Stromal cell of bone marrow (primary cell): ENCODE measurements around the gene PPM1E.
A peak's percentile ranks its signal among the peaks of the same experiment; 100 is the strongest.
"Not testable (repeated sequence)": the region's sequence is repeated elsewhere in the genome, so short reads cannot be mapped to it uniquely, and the experiment has no call there.

Experiments
- DNase-seq: peaks from one replicate; pipeline ENCODE4 v3.0.0-alpha.2; 2012; ENCODE audit warnings: low read depth

PPM1E gene

GRCh38 chr17:58840820-58841612 lies 85.4 kb downstream of the PPM1E start:
- no peak for DNase-seq

GRCh38 chr17:58846413-58846812 lies 90.8 kb downstream of the PPM1E start:
- DNase-seq = not testable (repeated sequence)

- not testable (repeated sequence) for DNase-seq
Observed at GRCh38 chr17:58850106-58850505, 94.5 kb downstream of the PPM1E start.

GRCh38 chr17:58865301-58865700 lies 109.6 kb downstream of the PPM1E start:
- DNase-seq = no peak

GRCh38 chr17:58870747-58871146 lies 115.1 kb downstream of the PPM1E start:
- no peak for DNase-seq

DNA sequence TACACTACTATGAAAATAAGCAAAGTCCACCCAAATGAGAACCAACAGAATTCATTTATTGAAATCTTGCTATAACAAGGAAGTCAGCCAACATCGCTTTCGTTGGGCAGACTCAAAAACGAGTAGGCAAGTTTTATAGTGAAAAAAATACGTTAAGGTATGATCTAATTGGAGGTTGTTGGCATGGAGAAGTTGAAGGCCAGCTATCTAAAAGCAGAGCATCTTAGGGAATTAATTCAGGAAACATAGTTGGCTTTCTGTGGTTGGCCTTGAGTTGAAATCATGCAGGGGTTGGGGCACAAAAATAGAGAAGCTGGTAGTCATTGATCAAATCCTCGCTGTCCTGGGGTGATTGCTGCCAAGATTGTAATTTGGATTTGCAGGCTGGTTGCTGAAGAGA lies 118.3 kb downstream of the PPM1E start:
- DNase-seq = no peak

GRCh38 chr17:58875261-58875660 lies 119.6 kb downstream of the PPM1E start:
- no peak for DNase-seq

DNA sequence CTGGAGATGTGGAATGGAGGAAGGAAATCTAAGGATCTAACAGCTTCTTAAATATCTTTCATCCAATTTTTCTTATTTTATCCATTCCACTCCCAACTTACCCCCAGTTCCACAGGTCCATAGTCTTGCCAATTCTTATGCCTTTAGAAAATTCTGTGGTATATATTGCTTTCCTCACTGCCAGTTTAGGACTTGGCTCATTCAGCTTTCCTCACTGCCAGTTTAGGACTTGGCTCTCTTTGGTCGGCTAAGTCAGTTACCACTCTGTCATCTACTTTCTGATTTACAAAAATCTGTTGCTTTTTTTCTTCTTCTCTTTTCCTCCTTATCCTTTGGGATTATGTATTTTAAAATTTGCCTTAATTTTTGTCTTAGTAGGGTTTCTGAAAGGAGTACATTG lies 128.5 kb downstream of the PPM1E start:
- no peak for DNase-seq

DNA sequence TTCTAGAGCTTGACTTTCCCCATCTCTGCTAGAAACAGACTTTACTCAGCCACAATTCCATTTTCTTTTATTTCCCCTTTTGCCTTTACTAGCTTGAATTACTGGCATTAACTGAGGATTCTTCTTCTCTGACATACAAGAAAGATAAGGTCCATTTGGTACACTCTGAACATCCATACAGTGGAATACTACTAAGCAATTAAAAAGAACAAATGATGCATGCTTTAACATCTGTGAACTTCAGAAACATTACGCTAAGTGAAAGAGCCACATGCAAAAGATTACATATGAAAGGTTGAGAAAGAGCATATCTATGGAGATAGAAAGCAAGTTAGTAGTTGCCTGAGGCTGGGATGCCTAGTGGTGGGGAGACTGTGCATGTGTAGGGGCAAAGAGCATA lies 130.9 kb downstream of the PPM1E start:
- no peak for DNase-seq

GRCh38 chr17:58889928-58890327 lies 134.3 kb downstream of the PPM1E start:
- no peak for DNase-seq

GRCh38 chr17:58899191-58899590 lies 143.5 kb downstream of the PPM1E start:
- no peak for DNase-seq

- DNase-seq = no peak
Observed at GRCh38 chr17:58902322-58902721, 146.7 kb downstream of the PPM1E start.

DNA sequence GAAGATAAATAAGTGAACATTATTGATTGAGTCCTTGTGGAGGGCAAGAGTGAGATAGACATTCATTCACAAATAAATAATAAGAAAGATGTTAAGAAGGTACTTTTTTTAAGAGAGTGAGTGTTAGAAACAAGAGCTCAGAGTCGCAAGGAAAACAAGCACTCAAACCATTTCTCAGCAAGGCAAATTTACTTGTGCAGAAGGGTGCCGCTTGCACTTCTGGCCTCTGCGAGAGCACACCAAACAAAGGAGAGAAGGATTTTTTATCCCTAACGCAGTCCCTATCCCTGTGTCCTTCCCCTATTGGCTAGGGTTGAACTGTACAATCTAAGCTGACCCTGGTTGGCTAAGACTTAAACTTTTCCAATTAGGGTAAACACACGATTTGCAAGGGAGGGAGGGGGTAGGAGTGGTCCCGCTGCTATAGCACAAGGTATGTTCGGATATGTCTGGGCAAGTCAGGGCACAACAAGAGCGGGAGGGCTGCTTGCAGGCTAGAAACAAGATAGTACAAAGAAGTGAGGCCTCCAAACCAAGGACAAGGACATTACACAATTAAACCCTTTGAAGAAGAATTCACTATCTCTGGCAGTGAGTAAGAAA lies 156.2 kb downstream of the PPM1E start:
- DNase-seq = no peak

DNA sequence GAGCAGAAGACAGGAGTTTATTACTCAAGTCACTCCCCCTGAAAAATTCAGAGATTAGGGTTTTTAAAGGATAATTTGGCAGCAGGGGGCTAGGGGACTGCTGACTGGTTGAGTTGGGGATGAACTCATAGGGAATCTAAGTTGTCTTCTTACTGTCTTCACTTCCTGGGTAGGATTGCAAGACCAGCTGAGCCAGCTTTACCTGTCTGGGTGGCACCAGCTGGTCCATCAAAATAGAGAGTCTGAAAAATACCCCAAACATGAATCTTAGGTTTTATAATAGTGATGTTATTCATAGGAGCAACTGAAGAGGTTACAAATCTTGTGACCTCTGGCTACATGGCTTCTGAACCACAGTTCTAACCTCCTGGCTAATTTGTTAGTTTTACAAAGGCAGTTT lies 157.9 kb downstream of the PPM1E start:
- DNase-seq = no peak

GRCh38 chr17:58913971-58914769 lies 158.5 kb downstream of the PPM1E start:
- DNase-seq = peak; percentile 6

DNA sequence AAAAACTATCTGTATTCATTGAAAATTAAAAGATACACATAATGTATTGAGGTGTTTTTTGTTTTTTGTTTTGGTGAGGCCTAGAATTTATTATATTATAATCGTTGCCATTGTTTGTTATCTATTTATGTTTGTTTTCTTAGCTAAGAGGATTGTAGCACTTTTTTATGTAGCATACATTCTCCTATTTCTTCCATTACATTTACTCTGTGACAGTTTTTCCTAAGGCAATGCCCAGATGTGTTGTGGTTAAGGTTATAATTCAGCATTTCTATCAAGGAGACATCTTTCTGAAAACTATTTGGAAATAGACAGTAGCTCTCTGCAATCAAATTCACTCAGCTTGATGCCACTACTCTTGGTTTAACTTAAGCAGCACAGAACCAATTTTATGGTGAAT lies 161.6 kb downstream of the PPM1E start:
- DNase-seq = no peak

- no peak for DNase-seq
Observed at GRCh38 chr17:58918072-58918471, 162.4 kb downstream of the PPM1E start.

DNA sequence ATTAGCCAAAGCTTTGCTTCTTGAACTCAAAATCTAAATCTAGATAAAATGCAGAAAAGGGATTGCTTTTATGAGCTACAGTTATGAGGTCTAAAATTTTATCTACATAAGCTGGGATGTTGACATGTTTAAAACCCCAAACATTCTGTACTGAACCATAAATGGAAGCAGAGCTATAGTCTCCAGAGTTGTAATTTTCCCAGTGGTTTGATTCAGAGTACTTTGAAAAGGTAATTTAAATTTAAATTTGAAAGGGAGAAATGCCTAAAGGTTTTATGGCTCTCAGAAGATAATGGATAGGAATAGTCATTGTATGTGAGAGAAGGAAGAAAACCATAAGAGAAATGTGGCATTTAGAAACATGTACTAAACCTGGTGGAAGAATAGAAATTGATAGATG lies 163.2 kb downstream of the PPM1E start:
- no peak for DNase-seq

DNA sequence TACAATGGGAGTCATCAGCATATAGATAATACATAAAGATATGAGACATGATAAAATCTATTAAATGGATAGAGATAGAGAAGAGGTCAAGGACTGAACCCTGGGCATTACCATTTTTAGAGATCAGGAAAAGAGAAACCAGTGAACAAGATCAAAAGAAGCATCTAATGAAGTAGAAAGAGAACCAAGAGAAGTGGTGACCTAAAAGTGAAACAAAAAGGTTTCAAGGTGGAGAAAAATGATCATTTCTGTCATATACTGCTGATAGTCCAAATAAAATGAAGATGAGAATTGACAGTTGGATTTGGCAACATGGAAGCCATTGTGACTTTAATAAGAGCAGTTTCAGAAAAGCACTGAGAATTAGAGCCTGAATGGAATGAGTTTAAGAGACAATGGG lies 165.1 kb downstream of the PPM1E start:
- no peak for DNase-seq

- DNase-seq = no peak
Observed at GRCh38 chr17:58932956-58933355, 177.3 kb downstream of the PPM1E start.

GRCh38 chr17:58936295-58936694 lies 180.6 kb downstream of the PPM1E start:
- no peak for DNase-seq

- no peak for DNase-seq
Observed at GRCh38 chr17:58944166-58944565, 188.5 kb downstream of the PPM1E start.

- DNase-seq = no peak
Observed at GRCh38 chr17:58947411-58947810, 191.8 kb downstream of the PPM1E start.
